Measurements from ENCODE around the gene HOXA7.

The HOXA7 gene

GRCh38 chr7:27111751-27112277 is 44.7 kb downstream of the HOXA7 start:
- H3K4me1 ChIP-seq (ENCODE audit: low read depth, poor library complexity, severe bottlenecking): no peaks in the 10 kb centered on the region
- H3K27ac ChIP-seq: no peak overlapping the region
- no peak for TF ChIP-seq CTCF (conservative IDR thresholded peaks at IDR 0.05; ENCODE audit: low read depth, low read length)
- H2AFZ ChIP-seq (ENCODE audit: low read depth): no peak overlapping the region
- no peak overlapping the region for H3K9ac ChIP-seq
- no peaks in the 10 kb centered on the region for H3K79me2 ChIP-seq (ENCODE audit: insufficient read depth, low read depth)
- no peak overlapping the region for H3K4me2 ChIP-seq
- no peaks in the 10 kb centered on the region for H3K27me3 ChIP-seq (ENCODE audit: insufficient read depth, low read depth)
- no peaks in the 10 kb centered on the region for H3K36me3 ChIP-seq (ENCODE audit: insufficient read depth)
- H3K4me3 ChIP-seq (IDR thresholded peaks at IDR 0.05; ENCODE audit: insufficient read depth, low read depth, low read length): no peak overlapping the region
- no peaks in the 10 kb centered on the region for H4K20me1 ChIP-seq (ENCODE audit: insufficient read depth)

GRCh38 chr7:27111042-27111750 is 45.3 kb downstream of the HOXA7 start:
- no peaks in the 10 kb centered on the region for H3K79me2 ChIP-seq (ENCODE audit: insufficient read depth, low read depth)
- H2AFZ ChIP-seq (ENCODE audit: low read depth): no peak overlapping the region
- H3K27ac ChIP-seq: no peak overlapping the region
- H3K27me3 ChIP-seq (ENCODE audit: insufficient read depth, low read depth): no peaks in the 10 kb centered on the region
- H3K36me3 ChIP-seq (ENCODE audit: insufficient read depth): no peaks in the 10 kb centered on the region
- H3K9ac ChIP-seq: no peak overlapping the region
- no peaks in the 10 kb centered on the region for H3K4me1 ChIP-seq (ENCODE audit: low read depth, poor library complexity, severe bottlenecking)
- no peaks in the 10 kb centered on the region for H4K20me1 ChIP-seq (ENCODE audit: insufficient read depth)
- no peak for TF ChIP-seq CTCF (conservative IDR thresholded peaks at IDR 0.05; ENCODE audit: low read depth, low read length)
- H3K4me3 ChIP-seq (IDR thresholded peaks at IDR 0.05; ENCODE audit: insufficient read depth, low read depth, low read length): no peak overlapping the region
- no peak overlapping the region for H3K4me2 ChIP-seq

DNA sequence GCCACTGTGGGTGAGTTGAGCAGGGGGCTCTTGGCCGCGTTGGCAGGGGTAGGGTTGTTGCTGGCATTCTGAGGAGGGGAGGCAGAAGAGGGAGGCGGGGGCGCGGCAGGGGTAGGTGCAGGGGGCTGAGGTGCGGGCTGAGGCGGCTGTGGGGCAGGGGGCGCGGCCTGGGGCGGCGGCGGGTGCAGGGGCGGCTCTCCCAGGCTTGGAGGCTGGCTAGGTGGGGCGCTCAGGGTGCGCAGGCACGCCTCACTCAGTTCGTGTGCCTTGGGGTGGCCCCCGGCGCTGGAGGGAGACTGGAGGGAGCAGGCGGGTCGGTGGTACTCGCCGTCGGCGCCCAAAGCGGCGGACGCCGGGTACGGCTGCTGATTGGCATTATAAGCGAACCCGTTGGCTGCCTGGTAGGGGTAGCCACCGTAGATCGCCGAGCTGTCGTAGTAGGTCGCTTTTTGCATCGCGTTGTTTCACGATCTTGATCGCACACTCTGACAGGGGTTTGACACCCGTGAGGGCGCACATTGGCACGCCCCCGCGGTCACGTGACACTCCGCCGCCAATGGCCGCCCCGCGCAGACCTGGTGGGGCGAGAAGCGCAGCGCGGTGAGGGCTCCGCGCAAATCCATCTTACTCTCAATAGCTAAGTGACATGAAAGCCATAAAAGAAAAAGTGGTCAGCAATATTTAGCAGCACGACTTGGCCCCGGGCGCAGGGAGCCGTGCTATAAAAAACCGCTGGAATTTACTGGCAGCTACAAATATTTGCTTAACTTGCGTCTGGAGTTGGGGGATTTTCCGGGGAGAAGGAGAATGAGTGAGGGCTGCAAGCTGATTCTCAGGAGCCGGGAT is 46.1 kb downstream of the HOXA7 start:
- TF ChIP-seq CTCF (conservative IDR thresholded peaks at IDR 0.05; ENCODE audit: low read depth, low read length): no peak
- Histone ChIP-seq H3K4me3 (IDR thresholded peaks at IDR 0.05; ENCODE audit: insufficient read depth, low read depth, low read length) (no peak overlapping the region), H3K36me3 (ENCODE audit: insufficient read depth) (no peaks in the 10 kb centered on the region), H3K79me2 (ENCODE audit: insufficient read depth, low read depth) (no peaks in the 10 kb centered on the region), H3K27me3 (ENCODE audit: insufficient read depth, low read depth) (no peaks in the 10 kb centered on the region), H3K27ac (no peak overlapping the region), H3K4me1 (ENCODE audit: low read depth, poor library complexity, severe bottlenecking) (no peaks in the 10 kb centered on the region), H3K4me2 (no peak overlapping the region), H3K9ac (no peak overlapping the region), H4K20me1 (ENCODE audit: insufficient read depth) (no peaks in the 10 kb centered on the region), H2AFZ (ENCODE audit: low read depth) (no peak overlapping the region)

DNA sequence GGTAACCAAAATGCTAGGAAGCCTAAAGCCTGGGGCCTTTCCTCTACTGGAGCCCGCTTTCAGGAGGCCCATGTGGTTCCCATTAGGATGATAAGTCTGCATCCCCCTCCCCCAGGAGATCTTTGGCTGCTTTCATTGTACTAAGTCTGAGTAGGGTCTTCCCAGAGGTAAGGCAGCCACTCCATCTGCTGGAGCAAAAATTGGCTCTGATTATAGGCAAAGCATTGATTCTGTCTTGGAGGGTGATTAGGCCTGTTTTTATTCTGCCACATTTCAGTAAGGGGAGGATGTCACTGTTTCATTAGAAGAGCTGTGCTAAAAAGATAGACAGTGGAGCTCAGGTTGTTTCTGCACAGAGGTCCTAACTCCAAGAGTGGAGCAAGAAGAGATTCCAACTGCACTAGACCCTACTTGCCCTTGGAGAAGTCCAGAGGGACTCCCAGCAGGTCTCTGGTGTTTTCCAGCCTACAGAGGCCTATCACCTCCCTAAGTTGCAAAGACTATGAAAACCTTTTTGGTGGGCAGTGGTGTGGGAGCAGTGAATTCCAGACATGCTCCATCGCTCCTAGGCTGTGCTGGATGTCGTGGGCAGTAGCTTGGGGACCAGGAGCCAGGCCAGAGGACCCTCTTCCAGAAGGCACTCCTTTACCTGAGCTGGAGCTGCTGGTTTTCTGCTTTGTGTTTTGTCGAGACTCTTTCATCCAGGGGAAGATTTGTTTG is 46.8 kb downstream of the HOXA7 start:
- H3K4me2 ChIP-seq: no peak overlapping the region
- no peaks in the 10 kb centered on the region for H3K79me2 ChIP-seq (ENCODE audit: insufficient read depth, low read depth)
- H3K4me1 ChIP-seq (ENCODE audit: low read depth, poor library complexity, severe bottlenecking): no peaks in the 10 kb centered on the region
- no peaks in the 10 kb centered on the region for H4K20me1 ChIP-seq (ENCODE audit: insufficient read depth)
- no peak overlapping the region for H3K9ac ChIP-seq
- no peak overlapping the region for H3K27ac ChIP-seq
- H3K4me3 ChIP-seq (IDR thresholded peaks at IDR 0.05; ENCODE audit: insufficient read depth, low read depth, low read length): no peak overlapping the region
- no peak for TF ChIP-seq CTCF (conservative IDR thresholded peaks at IDR 0.05; ENCODE audit: low read depth, low read length)
- no peak overlapping the region for H2AFZ ChIP-seq (ENCODE audit: low read depth)
- H3K36me3 ChIP-seq (ENCODE audit: insufficient read depth): no peaks in the 10 kb centered on the region
- no peaks in the 10 kb centered on the region for H3K27me3 ChIP-seq (ENCODE audit: insufficient read depth, low read depth)

All from KMS-11 (cell line).